CD4-positive, alpha-beta T cell treated with Interleukin-4 for 1 hour (primary cell): ENCODE data around the gene ARHGAP4.

Experiments used
- DNase-seq, 2 donors: peaks; one replicate each; pipeline ENCODE4 v3.0.0-alpha.2; 2020 to 2022

The ARHGAP4 gene

GRCh38 chrX:153863251-153863991, 62.6 kb downstream of the ARHGAP4 start:
- DNase-seq: no peak

DNA sequence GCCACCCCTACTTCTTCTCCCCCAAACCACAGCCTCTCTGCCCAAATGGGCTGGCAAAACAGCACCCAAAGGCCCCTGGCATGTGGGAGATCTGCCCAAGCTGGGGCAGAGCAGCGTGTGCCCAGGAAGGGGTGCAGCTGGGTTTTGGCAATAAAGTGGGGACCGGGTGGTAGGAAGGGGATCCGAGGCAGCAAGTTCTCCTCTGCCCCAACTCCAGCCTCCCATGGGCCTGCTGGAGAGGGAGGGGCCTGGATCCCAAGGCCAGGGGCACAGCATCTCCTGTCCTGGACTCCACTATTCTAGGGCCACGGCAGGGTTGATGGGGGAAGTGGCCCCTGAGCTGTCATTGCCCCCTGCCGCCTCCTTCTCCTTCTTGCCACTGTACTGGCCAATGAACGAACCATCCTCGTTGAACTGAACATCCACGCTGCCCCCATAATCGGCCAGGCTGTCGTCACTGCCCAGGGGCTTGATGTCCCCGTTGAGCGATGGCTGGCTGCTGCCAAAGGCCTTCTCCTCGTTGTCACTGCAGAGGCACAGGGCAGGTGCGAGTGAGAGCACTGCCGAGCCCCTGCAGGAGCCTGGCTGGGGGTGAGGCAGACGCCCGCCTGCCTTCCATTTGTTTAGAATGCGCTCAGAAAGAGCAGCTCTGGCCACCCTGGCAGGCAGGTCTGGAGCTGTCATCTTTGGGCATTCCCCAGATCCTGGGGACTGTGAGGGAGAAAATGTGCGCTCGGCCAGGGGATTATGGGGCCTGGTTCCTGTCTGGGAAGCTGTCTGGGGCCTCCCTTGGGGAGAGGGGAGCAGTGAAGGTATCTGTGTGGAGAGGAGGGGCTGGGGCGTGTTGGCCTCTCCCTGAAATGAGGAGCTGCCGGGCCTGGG, 63.5 kb downstream of the ARHGAP4 start:
- no peak for DNase-seq

GRCh38 chrX:153861733-153862310, 64.2 kb downstream of the ARHGAP4 start:
- DNase-seq: no peak

GRCh38 chrX:153861151-153861550, 64.9 kb downstream of the ARHGAP4 start:
- no peak for DNase-seq
